Calu3 (cell line): Measurements from ENCODE around the gene WWOX. TPM values are rescaled to one million over a fixed set of nuclear protein-coding genes. Genes with fewer than 3 reads are reported as not detected.

Experiments
- BruUV-seq: library from RNA; stranded (reverse); fragments of 400-500 nt; replicated peaks from 2 replicates; lab custom pipeline; 2021; lab: Mats Ljungman, UMichigan
- CTCF ChIA-PET: fragments of 300-600 bp; sonication (Branson Sonifier 250); formaldehyde crosslinking; loops from one replicate; lab custom pipeline; 2022; ENCODE audit warnings: antibody characterized with exemption; lab: Charles Lee
- DNase-seq: peaks from one replicate; pipeline ENCODE4 v3.0.0; 2022
- H3K27ac Mint-ChIP-seq: one replicate; pipeline ENCODE4 v1.8.0; 2022; ENCODE audit warnings: mixed read lengths; ENCODE audit not compliant: unreplicated experiment
- H3K27me3 Mint-ChIP-seq: one replicate; pipeline ENCODE4 v1.8.0; 2022; ENCODE audit warnings: mixed read lengths; ENCODE audit not compliant: unreplicated experiment
- H3K36me3 Mint-ChIP-seq: one replicate; pipeline ENCODE4 v1.8.0; 2022; ENCODE audit warnings: mild to moderate bottlenecking, moderate library complexity, mixed read lengths; ENCODE audit not compliant: insufficient read depth, unreplicated experiment
- H3K4me1 Mint-ChIP-seq: one replicate; pipeline ENCODE4 v1.8.0; 2022; ENCODE audit warnings: mild to moderate bottlenecking, low read depth, mixed read lengths; ENCODE audit not compliant: unreplicated experiment
- H3K4me3 Mint-ChIP-seq: one replicate; pipeline ENCODE4 v1.8.0; 2022; ENCODE audit warnings: mild to moderate bottlenecking, low read depth, moderate library complexity, mixed read lengths; ENCODE audit not compliant: unreplicated experiment
- H3K9me3 Mint-ChIP-seq: one replicate; pipeline ENCODE4 v1.8.0; 2022; ENCODE audit warnings: low read depth, mixed read lengths; ENCODE audit not compliant: unreplicated experiment
- CTCF ChIP-seq: fragments of 200-600 bp; IDR thresholded peaks from one replicate; pipeline ENCODE4 v1.8.0; 2022; ENCODE audit warnings: antibody characterized with exemption; ENCODE audit not compliant: unreplicated experiment
- intact Hi-C: fragments of 100-400 bp; cut with micrococcal nuclease; formaldehyde crosslinking; loops from one replicate; pipeline ENCODE4 v1.10.0; 2022; ENCODE audit not compliant: unreplicated experiment
- total RNA-seq: library from RNA; stranded (reverse); gene quantifications from 2 replicates; pipeline ENCODE4 v1.2.3, GENCODE V29; 2022

WWOX gene
- total RNA-seq, 1 experiment from 2014 or later = 33.5 TPM

- peaks cover 14% of the 10 kb centered on the region for H3K4me1 Mint-ChIP-seq
- BruUV-seq = no TSS peak
Measured at GRCh38 chr16:78288888-78289287, 189.4 kb downstream of the WWOX start.

DNA sequence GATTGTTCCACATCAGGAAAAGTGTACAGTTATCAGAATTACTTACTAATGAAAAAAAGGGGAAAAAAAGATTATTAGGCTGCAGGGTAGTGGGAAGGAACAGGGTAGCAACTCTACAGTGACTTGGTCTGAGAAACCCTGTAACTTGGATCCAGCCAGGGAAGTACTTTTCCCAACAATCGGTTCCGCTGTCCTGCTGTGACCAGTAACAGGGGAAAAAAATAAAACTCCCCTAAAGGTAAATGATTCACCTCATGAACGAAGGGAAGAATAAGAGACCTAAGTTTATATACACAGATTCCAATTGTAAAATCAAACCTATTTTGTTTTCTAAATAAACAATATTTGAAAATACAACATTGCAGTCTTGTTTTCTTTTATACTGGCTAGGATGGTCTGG, 189.9 kb downstream of the WWOX start:
- no peak overlapping the region for H3K4me3 Mint-ChIP-seq
- no peak overlapping the region for H3K27ac Mint-ChIP-seq
- H3K4me1 Mint-ChIP-seq = peaks cover 19% of the 10 kb centered on the region
- H3K27me3 Mint-ChIP-seq = no peaks in the 10 kb centered on the region
- intact Hi-C loops = no loop called here
- DNase-seq = no peak
- no TSS peak for BruUV-seq
- CTCF ChIA-PET = interaction anchor here (0.6 kb wide), 1 partner anchor 142 kb away, joined by 4 read pairs; no protein-coding TSS in a partner anchor
- no peaks in the 10 kb centered on the region for H3K36me3 Mint-ChIP-seq
- H3K9me3 Mint-ChIP-seq = peaks cover under 1% of the 10 kb centered on the region
- no peak for TF ChIP-seq CTCF

More at GRCh38 chr16:78288888-78289287, 189.4 kb downstream of the WWOX start:
- Mint-ChIP-seq H3K9me3 (no peaks in the 10 kb centered on the region), H3K27me3 (no peaks in the 10 kb centered on the region), H3K27ac (no peak overlapping the region), H3K36me3 (no peaks in the 10 kb centered on the region), H3K4me3 (no peak overlapping the region)
- TF ChIP-seq CTCF = no peak
- intact Hi-C loops = no loop called here
- no peak for DNase-seq
- CTCF ChIA-PET = interaction anchor here (0.6 kb wide), 1 partner anchor 141 kb away, joined by 4 read pairs; no protein-coding TSS in a partner anchor

DNA sequence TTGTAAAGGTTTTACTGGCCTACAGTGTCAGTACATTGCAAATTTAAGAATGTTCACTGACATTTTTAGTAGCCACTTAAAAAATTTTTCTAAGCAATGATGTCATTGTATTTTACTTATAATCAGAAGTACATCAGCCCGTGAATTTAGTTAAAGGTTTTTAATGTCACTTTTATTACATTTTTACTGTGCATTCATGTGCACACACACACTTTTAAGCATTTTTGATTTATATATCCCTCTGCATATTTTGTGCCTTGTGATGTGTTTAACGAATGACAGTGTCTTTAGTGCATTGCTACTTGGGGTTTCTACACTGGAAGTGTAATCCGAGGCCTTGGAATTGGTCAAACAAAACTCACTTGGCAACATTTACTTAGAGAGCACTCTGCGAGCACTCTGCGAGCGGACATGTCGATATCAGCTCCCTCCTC, 190.4 kb downstream of the WWOX start:
- H3K27me3 Mint-ChIP-seq = no peaks in the 10 kb centered on the region
- no peak for DNase-seq
- CTCF ChIA-PET = no interaction called here
- no peak overlapping the region for H3K27ac Mint-ChIP-seq
- BruUV-seq = no TSS peak
- intact Hi-C loops = no loop called here
- no peak overlapping the region for H3K4me3 Mint-ChIP-seq
- H3K9me3 Mint-ChIP-seq = peaks cover 2% of the 10 kb centered on the region
- peaks cover 24% of the 10 kb centered on the region for H3K4me1 Mint-ChIP-seq
- no peaks in the 10 kb centered on the region for H3K36me3 Mint-ChIP-seq
- TF ChIP-seq CTCF = no peak

DNA sequence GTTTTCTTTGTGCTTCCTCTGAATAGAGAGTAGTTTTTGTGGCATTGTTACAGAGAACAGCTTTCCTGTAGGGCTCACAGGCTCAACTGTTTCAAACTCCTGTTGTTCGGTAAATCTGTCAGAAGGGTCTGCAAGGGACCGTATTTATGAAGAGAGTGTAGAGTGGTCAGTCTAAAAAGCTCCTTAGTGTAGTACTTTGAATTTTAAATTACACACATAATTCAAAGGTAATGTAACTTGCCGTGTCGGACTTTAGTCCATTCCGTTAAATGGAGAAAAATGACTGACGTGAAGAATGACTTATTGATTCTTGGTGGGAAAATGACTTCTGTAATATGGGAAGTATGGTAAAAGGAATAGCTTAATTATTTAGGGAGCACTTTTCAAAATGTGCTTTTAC, 190.9 kb downstream of the WWOX start:
- intact Hi-C loops = no loop called here
- Mint-ChIP-seq H3K9me3 (peaks cover 2% of the 10 kb centered on the region), H3K27me3 (no peaks in the 10 kb centered on the region), H3K4me3 (no peak overlapping the region), H3K4me1 (peaks cover 27% of the 10 kb centered on the region), H3K27ac (no peak overlapping the region), H3K36me3 (no peaks in the 10 kb centered on the region)
- DNase-seq = no peak
- no TSS peak for BruUV-seq
- no peak for TF ChIP-seq CTCF
- CTCF ChIA-PET = no interaction called here
